ENCODE measurements around the gene TSSK2.

TSSK2 gene

GRCh38 chr22:19117111-19117512 lies 14.0 kb upstream of the TSSK2 start:
- no peak for DNase-seq (ENCODE audit: extremely low spot score)
- no peak for TF ChIP-seq CTBP1 (IDR thresholded peaks at IDR 0.05; ENCODE audit: borderline replicate concordance)
- no peak for TF ChIP-seq PKNOX1 (IDR thresholded peaks at IDR 0.05)
- TF ChIP-seq ZNF384 (IDR thresholded peaks at IDR 0.05), result no peak
- TF ChIP-seq L3MBTL2 (conservative IDR thresholded peaks at IDR 0.05), result no peak
- TF ChIP-seq TARDBP (IDR thresholded peaks at IDR 0.05), result no peak
- TF ChIP-seq LEF1 (IDR thresholded peaks at IDR 0.05; ENCODE audit: borderline replicate concordance), result no peak
- CTCF ChIA-PET, result no interaction called here
- POLR2A ChIA-PET, result no interaction called here

- ChIA-PET POLR2A (interaction anchor here (1.0 to 1.2 kb wide), 3 partner anchors 8 to 26 kb away, joined by 3 read pairs; partner anchors contain the start of gene ESS2), CTCF (interaction anchor here (1.1 kb wide), 1 partner anchor 11 kb away, joined by 3 read pairs; no protein-coding TSS in a partner anchor)
- TF ChIP-seq FOXK2 (IDR thresholded peaks at IDR 0.05) (no peak), L3MBTL2 (conservative IDR thresholded peaks at IDR 0.05) (no peak), TARDBP (IDR thresholded peaks at IDR 0.05) (no peak), FOXA1 (IDR thresholded peaks at IDR 0.05) (no peak), HDGF (IDR thresholded peaks at IDR 0.05; ENCODE audit: borderline replicate concordance) (no peak), SP1 (IDR thresholded peaks at IDR 0.05) (no peak), PKNOX1 (IDR thresholded peaks at IDR 0.05) (no peak), LEF1 (IDR thresholded peaks at IDR 0.05; ENCODE audit: borderline replicate concordance) (no peak), SUZ12 (IDR thresholded peaks at IDR 0.05) (no peak), NFRKB (IDR thresholded peaks at IDR 0.05) (no peak), BHLHE40 (IDR thresholded peaks at IDR 0.05; ENCODE audit: borderline replicate concordance) (no peak), CTBP1 (IDR thresholded peaks at IDR 0.05; ENCODE audit: borderline replicate concordance) (no peak), ZNF384 (IDR thresholded peaks at IDR 0.05) (no peak), ARNT (IDR thresholded peaks at IDR 0.05) (no peak), ELF4 (IDR thresholded peaks at IDR 0.05) (no peak), FOXM1 (IDR thresholded peaks at IDR 0.05; ENCODE audit: borderline replicate concordance) (no peak)
- DNase-seq (ENCODE audit: extremely low spot score), result no peak
Observed at GRCh38 chr22:19118329-19118880, 12.7 kb upstream of the TSSK2 start.

DNA sequence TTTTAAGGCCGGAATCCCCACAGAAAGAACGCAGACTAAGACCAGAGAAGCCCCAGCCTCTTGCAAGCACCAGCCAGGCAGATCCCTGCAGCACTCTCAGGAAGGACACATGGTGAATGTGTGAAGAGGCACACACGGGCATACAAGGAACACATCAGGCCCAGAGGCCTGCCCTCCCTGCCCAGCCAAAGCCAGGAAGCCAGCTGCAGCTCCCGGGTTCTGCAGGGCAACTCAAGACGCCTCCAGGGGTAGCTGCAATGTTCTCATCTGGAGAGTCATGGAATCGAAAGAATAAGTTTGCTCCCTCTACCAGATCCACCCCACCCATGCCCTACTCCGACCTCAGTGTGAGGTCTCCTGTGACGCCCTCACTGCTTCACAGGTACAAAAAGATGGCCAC lies 11.2 kb upstream of the TSSK2 start:
- no peak for TF ChIP-seq NFRKB (IDR thresholded peaks at IDR 0.05)
- no peak for TF ChIP-seq ELF4 (IDR thresholded peaks at IDR 0.05)
- no peak for TF ChIP-seq PKNOX1 (IDR thresholded peaks at IDR 0.05)
- no peak for TF ChIP-seq FOXK2 (IDR thresholded peaks at IDR 0.05)
- TF ChIP-seq BHLHE40 (IDR thresholded peaks at IDR 0.05; ENCODE audit: borderline replicate concordance), result no peak
- no peak for TF ChIP-seq HDGF (IDR thresholded peaks at IDR 0.05; ENCODE audit: borderline replicate concordance)
- no peak for TF ChIP-seq L3MBTL2 (conservative IDR thresholded peaks at IDR 0.05)
- TF ChIP-seq ZNF384 (IDR thresholded peaks at IDR 0.05), result no peak
- TF ChIP-seq SUZ12 (IDR thresholded peaks at IDR 0.05), result no peak
- TF ChIP-seq FOXM1 (IDR thresholded peaks at IDR 0.05; ENCODE audit: borderline replicate concordance), result no peak
- POLR2A ChIA-PET, result interaction anchor here (1.3 kb wide), 1 partner anchor 24 kb away, joined by 4 read pairs; the partner anchor contains the start of gene ESS2
- no peak for DNase-seq (ENCODE audit: extremely low spot score)
- CTCF ChIA-PET, result no interaction called here

- POLR2A ChIA-PET, result interaction anchor here (1.3 to 2.3 kb wide), 4 partner anchors 14 to 23 kb away, joined by 4 to 27 read pairs (median 9); partner anchors contain the start of gene ESS2
- TF ChIP-seq PKNOX1 (IDR thresholded peaks at IDR 0.05) (no peak), BHLHE40 (IDR thresholded peaks at IDR 0.05; ENCODE audit: borderline replicate concordance) (no peak)
- peak; percentile 52 for DNase-seq (ENCODE audit: extremely low spot score)
Observed at GRCh38 chr22:19120829-19121630, 10.1 kb upstream of the TSSK2 start.

GRCh38 chr22:19121631-19122142 lies 9.4 kb upstream of the TSSK2 start:
- TF ChIP-seq SP1 (IDR thresholded peaks at IDR 0.05) (no peak), PKNOX1 (IDR thresholded peaks at IDR 0.05) (peak; percentile 36; the same call in 1 of the 2 replicates)
- ChIA-PET CTCF (no interaction called here), POLR2A (interaction anchor here (1.0 to 2.3 kb wide), 5 partner anchors 11 to 53 kb away, joined by 3 to 27 read pairs (median 7); partner anchors contain the start of gene ESS2)
- DNase-seq (ENCODE audit: extremely low spot score), result peak; percentile 50

More at GRCh38 chr22:19120829-19121630, 10.1 kb upstream of the TSSK2 start:
- CTCF ChIA-PET, result no interaction called here

Measured in HEK293T (cell line).